OCI-LY7 (cell line): ENCODE data around the gene SIGLEC7.

Source experiments
- CTCF ChIP-seq: fragments of 200-600 bp; sonication (generic); conservative IDR thresholded peaks from 2 replicates; pipeline ENCODE4 v1.5.1; 2014; ENCODE audit warnings: mild to moderate bottlenecking, antibody characterized with exemption, low read length, moderate library complexity, mixed read lengths
- EZH2phosphoT487 ChIP-seq: fragments of 200-600 bp; sonication (generic); IDR thresholded peaks from 2 replicates; pipeline ENCODE4 v1.6.1; 2018; ENCODE audit warnings: low read depth, borderline replicate concordance, mild to moderate bottlenecking, mixed run types, antibody characterized with exemption, low read length, moderate library complexity, mixed read lengths

GRCh38 chr19:51096473-51097165 is 45.5 kb upstream of the SIGLEC7 start:
- no peak for TF ChIP-seq EZH2phosphoT487
- TF ChIP-seq CTCF = no peak; the same call in 1 of the 2 replicates
